Measurements from ENCODE around the gene TTLL11.

Gene TTLL11

DNA sequence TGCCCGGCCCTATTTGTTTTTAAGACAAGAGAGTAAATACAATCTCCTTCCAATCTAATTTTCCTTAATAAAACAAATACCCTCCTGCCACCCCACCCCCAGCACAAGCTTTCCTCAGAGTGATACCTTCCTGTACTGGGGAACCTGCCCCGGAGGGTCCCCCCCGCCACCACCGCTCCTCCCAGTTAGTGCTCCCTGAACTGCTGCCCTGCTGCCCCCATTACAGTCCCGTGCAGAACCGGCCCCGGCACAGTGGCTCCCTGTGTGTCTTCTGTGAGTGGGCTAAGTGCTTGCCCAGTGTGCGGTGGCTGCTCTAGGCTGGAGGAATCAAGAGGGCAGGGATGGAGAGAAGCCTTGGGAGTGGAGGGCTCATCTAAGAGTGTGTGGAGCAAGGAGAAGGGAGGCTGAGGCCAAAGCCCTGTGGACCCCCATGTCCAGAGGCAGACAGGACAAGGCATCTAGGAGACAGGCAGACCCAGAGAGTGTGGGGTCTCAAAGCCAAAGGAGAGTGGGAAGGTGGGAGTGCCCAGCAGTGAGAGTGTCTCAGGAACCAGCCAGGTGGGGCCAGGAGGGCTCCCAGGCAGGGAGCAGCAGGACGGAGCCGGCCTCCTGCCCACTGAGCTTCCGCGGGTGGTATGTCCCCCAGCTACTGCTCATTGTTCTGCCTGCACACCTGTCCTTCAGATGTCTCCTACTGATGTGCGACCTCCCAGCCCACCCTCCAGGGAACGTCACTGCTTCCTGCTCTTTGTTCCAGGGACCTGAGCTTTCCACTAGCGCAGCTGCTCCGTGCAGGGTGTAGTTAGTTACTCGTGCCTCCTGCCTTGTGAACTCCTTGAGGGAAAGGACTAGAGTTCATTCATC is 312.7 kb downstream of the TTLL11 start:
- H3K9me3 Mint-ChIP-seq (ENCODE audit: low read depth) = peaks cover 4% of the 10 kb centered on the region
- no peak overlapping the region for H3K4me3 Mint-ChIP-seq
- peaks cover 2% of the 10 kb centered on the region for H3K36me3 Mint-ChIP-seq
- H3K27me3 Mint-ChIP-seq = no peaks in the 10 kb centered on the region
- no peak overlapping the region for H3K27ac Mint-ChIP-seq
- peaks cover 11% of the 10 kb centered on the region for H3K4me1 Mint-ChIP-seq (ENCODE audit: low read depth)

DNA sequence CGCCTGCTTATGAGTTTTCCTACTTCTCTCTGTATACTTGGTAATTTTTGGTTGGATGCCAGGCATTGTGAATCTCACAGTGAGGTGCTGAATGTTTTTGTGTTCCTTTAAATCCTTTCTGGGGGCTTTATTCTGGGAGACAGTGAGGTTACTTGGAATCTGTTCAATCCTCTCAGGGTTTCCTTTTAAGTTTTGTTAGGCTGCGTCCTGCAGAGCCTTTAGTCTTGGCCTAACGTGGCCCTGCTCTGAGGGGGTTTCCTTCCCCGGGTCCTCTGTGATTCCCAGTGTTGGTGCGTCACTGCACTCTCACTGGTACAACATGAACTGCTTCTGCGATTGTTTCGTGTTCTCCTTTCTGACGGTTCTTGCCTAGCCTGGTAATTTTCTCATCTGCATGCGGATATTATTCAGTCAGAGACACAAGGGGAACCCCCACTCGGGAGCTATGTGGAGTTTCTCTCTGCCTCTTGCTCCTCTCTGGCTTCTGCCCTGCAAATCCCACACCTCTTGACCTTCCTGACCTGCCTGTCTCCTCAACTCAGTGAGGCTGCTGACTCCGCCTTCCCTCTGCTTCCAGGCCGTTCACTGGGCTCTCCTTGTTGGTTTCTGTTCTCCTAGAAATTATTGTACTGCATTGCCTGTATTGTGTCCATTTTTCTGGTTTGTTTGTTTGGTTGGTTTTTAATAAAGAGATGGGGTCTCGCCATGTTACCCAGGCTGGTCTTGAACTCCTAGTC is 313.6 kb downstream of the TTLL11 start:
- peaks cover 4% of the 10 kb centered on the region for H3K9me3 Mint-ChIP-seq (ENCODE audit: low read depth)
- H3K4me1 Mint-ChIP-seq (ENCODE audit: low read depth) = peaks cover 11% of the 10 kb centered on the region
- H3K27me3 Mint-ChIP-seq = no peaks in the 10 kb centered on the region
- H3K4me3 Mint-ChIP-seq = no peak overlapping the region
- H3K27ac Mint-ChIP-seq = no peak overlapping the region
- peaks cover 2% of the 10 kb centered on the region for H3K36me3 Mint-ChIP-seq

GRCh38 chr9:121778252-121779225 is 314.6 kb downstream of the TTLL11 start:
- H3K27ac Mint-ChIP-seq = no peak overlapping the region
- H3K4me3 Mint-ChIP-seq = no peak overlapping the region
- peaks cover 4% of the 10 kb centered on the region for H3K9me3 Mint-ChIP-seq (ENCODE audit: low read depth)
- H3K4me1 Mint-ChIP-seq (ENCODE audit: low read depth) = peaks cover 2% of the 10 kb centered on the region
- H3K36me3 Mint-ChIP-seq = peaks cover 2% of the 10 kb centered on the region
- no peaks in the 10 kb centered on the region for H3K27me3 Mint-ChIP-seq

DNA sequence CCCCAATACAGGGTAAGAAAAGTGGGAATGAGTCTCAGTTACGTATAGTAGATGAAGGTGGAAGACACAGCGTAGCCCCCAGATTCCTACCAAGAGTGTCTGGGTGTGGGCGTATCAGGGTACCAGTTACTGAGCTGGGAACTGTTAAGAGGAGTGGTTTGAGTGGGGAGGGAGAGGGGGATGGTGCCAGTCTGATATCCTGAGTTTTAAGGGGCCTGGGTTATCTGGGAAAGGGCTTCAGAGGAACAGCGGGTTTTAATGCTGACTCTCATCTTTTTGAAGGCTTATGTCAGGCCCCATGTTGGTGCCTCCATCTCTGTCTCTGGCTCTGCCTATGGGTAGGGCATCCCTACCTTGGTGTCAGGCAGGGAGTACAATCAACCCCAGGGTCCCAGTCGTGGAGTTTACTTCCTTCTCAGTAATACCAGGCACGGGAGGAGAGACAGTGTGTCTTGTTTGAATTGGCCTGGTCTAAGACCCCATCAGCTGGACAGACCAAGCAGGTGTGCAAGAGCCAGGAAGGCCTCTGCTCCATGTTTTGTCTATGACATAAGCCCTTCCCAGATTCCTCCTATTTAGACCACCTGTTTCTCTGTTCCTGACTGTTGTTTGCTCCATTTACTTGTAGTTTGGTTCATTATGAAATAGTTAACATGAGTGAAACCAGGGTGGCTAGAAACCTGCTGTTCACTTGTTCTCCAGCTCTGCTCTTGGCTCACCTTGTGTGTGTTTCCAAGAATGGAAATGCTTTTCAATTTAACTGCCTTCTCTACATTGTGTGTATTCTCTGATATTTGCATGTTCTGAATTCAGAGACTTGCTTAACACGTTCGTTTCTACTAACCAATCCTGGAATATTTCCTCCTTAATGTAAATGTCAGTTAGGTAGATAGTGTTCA is 316.1 kb downstream of the TTLL11 start:
- Mint-ChIP-seq H3K27me3 (no peaks in the 10 kb centered on the region), H3K27ac (no peak overlapping the region), H3K9me3 (ENCODE audit: low read depth) (peaks cover 4% of the 10 kb centered on the region), H3K36me3 (peaks cover 2% of the 10 kb centered on the region), H3K4me3 (no peak overlapping the region), H3K4me1 (ENCODE audit: low read depth) (no peaks in the 10 kb centered on the region)

DNA sequence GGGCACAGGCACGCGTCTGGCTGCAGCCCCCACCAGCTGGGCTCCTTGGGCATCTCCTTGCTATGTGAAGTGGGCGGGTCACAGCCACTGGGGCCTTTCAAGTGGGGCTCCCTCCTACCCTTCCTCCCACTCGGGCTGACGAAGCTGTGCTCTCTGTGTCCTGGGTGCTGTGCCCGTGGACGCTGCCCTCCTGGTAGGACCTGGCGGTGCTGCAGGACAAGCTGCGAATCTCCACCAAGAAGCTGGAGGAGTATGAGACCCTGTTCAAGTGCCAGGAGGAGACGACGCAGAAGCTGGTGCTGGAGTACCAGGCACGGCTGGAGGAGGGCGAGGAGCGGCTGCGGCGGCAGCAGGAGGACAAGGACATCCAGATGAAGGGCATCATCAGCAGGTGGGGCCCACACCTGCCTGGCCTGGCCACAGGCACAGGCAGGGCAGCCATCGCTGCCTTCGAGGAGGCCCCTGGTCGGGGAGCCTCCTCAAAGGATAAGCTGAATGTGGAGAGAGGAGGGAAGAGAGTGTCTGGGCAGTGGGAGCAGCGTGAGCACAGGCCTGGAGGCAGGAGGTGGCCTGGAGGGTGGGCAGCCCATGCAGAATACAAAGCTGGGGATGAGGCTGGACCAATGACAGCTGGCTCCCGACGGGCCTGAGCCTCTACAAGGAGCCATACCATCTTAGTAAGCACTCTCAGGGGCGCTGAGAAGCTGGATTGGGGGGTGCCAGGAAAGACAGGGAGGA is 316.9 kb downstream of the TTLL11 start:
- peaks cover 2% of the 10 kb centered on the region for H3K36me3 Mint-ChIP-seq
- H3K27ac Mint-ChIP-seq = no peak overlapping the region
- peaks cover 4% of the 10 kb centered on the region for H3K9me3 Mint-ChIP-seq (ENCODE audit: low read depth)
- H3K4me3 Mint-ChIP-seq = no peak overlapping the region
- no peaks in the 10 kb centered on the region for H3K4me1 Mint-ChIP-seq (ENCODE audit: low read depth)
- H3K27me3 Mint-ChIP-seq = no peaks in the 10 kb centered on the region

DNA sequence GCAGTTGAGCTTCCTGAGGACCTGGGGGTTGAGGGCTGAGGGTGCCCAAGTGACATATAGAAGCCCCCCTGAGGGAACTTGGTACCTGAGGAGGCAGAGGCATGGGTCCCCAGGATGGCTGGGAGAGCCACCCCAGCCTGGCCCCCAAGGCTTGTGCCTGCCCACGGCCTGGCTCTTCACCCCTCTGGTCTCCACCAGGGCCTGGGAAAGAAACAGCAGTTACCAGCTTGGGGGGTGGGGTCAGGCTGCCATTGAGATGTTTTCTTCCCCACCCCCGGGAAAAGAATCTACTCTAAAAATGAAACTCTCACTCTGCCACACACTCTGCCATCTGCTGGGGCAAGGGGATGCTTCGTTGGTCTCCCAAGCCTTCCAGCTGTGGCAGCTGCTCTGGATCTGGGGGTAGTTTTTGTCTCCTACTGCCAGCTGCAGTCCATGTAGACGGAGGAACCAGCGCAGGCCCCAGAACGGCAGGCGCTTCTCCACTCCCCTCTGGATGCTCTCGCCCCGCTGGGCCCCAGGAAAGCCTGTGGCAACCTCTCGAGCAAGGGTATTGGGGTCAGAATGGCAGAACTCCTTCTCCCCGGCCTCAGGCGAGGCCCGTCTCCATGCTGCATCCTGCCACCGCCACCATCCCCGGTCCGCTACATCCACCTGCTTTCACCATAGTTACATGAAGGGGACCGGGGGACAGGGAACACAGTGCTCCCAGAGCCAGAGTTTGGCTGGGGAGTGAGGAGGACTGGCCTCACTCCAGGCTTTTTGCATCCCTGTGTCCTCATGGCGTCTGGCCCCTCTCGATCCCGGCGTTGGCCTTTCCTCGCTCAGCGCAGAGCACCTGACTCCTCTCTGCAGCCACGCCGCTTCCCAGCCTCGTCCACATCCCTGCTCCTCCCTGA is 318.1 kb downstream of the TTLL11 start:
- Mint-ChIP-seq H3K27me3 (no peaks in the 10 kb centered on the region), H3K4me3 (no peak overlapping the region), H3K36me3 (peaks cover 2% of the 10 kb centered on the region), H3K4me1 (ENCODE audit: low read depth) (no peaks in the 10 kb centered on the region), H3K27ac (no peak overlapping the region), H3K9me3 (ENCODE audit: low read depth) (peaks cover 4% of the 10 kb centered on the region)

DNA sequence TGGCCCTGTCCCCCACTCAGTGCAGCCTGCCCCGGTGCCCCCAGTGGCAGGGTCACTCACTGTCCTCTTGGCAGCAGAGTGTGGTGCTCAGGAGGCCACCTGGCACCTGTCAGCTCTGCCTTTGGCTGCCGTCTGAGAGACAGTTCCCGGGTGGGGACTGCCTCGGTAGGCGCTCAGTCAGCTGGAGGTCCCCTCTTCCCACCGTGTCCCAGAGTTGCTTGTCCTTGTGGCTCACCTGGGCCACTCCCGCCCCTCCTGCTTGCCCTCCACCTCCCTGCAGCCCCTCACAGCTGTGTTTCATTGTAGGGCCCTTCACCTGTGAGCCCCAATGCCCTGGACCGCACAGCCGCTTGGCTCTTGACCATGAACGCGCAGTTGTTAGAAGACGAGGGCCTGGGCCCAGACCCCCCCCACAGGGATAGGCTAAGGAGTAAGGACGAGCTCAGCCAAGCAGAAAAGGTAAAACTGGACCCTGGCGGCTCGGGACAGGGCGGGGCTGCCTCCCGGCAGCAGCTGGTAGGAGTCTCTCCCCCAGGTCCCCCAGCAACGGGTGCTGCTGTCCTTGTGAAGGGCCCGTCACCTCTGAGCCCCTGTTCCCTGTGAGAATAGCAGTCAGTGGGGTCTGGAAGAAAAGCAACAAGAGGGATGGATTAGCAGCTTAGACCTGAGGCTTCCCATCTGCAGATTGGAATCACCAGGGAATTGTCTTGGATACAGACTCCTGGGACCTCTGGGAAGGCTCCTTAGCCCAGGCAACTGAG is 319.0 kb downstream of the TTLL11 start:
- Mint-ChIP-seq H3K27ac (no peak overlapping the region), H3K4me1 (ENCODE audit: low read depth) (no peaks in the 10 kb centered on the region), H3K4me3 (no peak overlapping the region), H3K27me3 (no peaks in the 10 kb centered on the region), H3K9me3 (ENCODE audit: low read depth) (peaks cover 4% of the 10 kb centered on the region), H3K36me3 (no peaks in the 10 kb centered on the region)

DNA sequence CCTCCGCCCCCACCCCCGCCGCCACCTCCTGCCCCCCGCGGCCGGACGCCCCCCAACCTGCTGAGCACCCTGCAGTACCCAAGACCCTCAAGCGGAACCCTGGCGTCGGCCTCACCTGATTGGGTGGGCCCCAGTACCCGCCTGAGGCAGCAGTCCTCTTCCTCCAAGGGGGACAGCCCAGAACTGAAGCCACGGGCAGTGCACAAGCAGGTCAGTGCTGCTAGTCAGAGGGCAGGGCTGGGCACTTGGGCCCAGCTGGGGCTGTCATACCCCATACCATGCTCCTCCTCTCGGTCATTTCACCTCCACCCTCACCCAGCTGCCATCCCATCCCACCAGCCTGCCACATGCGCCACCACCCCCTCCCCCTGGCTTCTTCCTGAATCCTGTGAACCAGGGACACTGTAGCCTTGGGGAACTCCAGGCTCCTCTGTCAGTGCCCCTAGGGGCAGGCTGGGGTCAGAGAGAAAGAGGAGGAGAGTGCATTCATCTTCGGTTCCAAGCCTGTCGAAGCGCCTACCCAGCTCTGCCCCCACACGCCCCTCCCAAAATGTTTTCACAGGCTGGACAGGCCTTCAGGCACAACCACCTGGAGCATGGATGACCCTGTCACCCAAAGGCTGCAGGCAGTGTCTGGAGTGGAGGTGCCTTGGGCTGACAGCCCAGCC is 319.7 kb downstream of the TTLL11 start:
- Mint-ChIP-seq H3K36me3 (no peaks in the 10 kb centered on the region), H3K9me3 (ENCODE audit: low read depth) (peaks cover 2% of the 10 kb centered on the region), H3K27me3 (no peaks in the 10 kb centered on the region), H3K4me1 (ENCODE audit: low read depth) (no peaks in the 10 kb centered on the region), H3K27ac (no peak overlapping the region), H3K4me3 (no peak overlapping the region)

GRCh38 chr9:121772600-121773285 is 320.4 kb downstream of the TTLL11 start:
- Mint-ChIP-seq H3K4me3 (no peak overlapping the region), H3K27ac (no peak overlapping the region), H3K9me3 (ENCODE audit: low read depth) (no peaks in the 10 kb centered on the region), H3K4me1 (ENCODE audit: low read depth) (no peaks in the 10 kb centered on the region), H3K27me3 (no peaks in the 10 kb centered on the region), H3K36me3 (no peaks in the 10 kb centered on the region)
